GM06990 (cell line): ENCODE data around the gene HEXIM1.
A peak's percentile ranks its signal among the peaks of the same experiment; 100 is the strongest.

Source experiments
- DNase-seq: peaks from one replicate; pipeline ENCODE4 v3.0.0-alpha.2; 2011; ENCODE audit not compliant: insufficient read length; ENCODE audit errors: extremely low read depth
- H3K27me3 ChIP-seq: replicated peaks from 2 replicates; pipeline ENCODE4 v1.6.0; 2011; ENCODE audit warnings: low read length; ENCODE audit not compliant: control insufficient read depth, insufficient read depth
- H3K36me3 ChIP-seq: 2 replicates; pipeline ENCODE4 v1.5.1; 2011; ENCODE audit warnings: low read length; ENCODE audit not compliant: control insufficient read depth, insufficient read depth
- H3K4me3 ChIP-seq: replicated peaks from 2 replicates; pipeline ENCODE4 v1.5.1; 2011; ENCODE audit warnings: low read depth, mild to moderate bottlenecking, control low read depth, low read length
- CTCF ChIP-seq: IDR thresholded peaks from 2 replicates; pipeline ENCODE4 v1.5.1; 2011; ENCODE audit warnings: low read length, control low read depth, mild to moderate bottlenecking, inconsistent platforms; ENCODE audit not compliant: insufficient read depth, poor library complexity, severe bottlenecking

The HEXIM1 gene

GRCh38 chr17:45148183-45149036 lies at the start of gene HEXIM1:
Gene HEXIM1 (plus strand): TSS chr17:45148475. CDS start chr17:45149191, 716 bp downstream.
- peak; percentile 99 for DNase-seq
- H3K27me3 ChIP-seq: no peaks in the 10 kb centered on the region
- TF ChIP-seq CTCF: no peak
- H3K4me3 ChIP-seq: peak within 1 kb of the TSS; percentile 98
- no peaks in the 10 kb centered on the region; the same call in 1 of the 2 replicates for H3K36me3 ChIP-seq

- Histone ChIP-seq H3K27me3 (no peaks in the 10 kb centered on the region), H3K36me3 (peaks cover 54% of the 10 kb centered on the region), H3K4me3 (no peak overlapping the region)
- TF ChIP-seq CTCF: peak; percentile 94
- DNase-seq: peak; percentile 40
Measured at GRCh38 chr17:45098869-45099616, 49.2 kb upstream of the HEXIM1 start.

DNA sequence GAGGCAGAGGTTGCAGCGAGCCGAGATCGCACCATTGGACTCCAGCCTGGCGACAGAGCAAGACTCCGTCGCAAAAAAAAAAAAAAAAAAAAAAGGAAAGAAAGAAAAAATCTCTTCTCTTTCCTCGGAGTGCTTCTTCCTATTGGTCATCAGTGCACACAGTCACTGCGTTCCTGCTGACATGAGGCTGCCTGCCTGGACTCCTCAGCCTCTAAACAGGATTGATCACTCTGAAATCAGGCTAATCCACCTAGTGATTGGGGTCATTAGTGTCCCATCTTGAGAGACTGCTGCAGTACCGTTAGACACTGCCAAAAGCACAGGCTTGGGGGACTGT lies 46.8 kb upstream of the HEXIM1 start:
- no peaks in the 10 kb centered on the region for H3K27me3 ChIP-seq
- peaks cover 65% of the 10 kb centered on the region for H3K36me3 ChIP-seq
- no peak for DNase-seq
- no peak for TF ChIP-seq CTCF
- H3K4me3 ChIP-seq: no peak overlapping the region

DNA sequence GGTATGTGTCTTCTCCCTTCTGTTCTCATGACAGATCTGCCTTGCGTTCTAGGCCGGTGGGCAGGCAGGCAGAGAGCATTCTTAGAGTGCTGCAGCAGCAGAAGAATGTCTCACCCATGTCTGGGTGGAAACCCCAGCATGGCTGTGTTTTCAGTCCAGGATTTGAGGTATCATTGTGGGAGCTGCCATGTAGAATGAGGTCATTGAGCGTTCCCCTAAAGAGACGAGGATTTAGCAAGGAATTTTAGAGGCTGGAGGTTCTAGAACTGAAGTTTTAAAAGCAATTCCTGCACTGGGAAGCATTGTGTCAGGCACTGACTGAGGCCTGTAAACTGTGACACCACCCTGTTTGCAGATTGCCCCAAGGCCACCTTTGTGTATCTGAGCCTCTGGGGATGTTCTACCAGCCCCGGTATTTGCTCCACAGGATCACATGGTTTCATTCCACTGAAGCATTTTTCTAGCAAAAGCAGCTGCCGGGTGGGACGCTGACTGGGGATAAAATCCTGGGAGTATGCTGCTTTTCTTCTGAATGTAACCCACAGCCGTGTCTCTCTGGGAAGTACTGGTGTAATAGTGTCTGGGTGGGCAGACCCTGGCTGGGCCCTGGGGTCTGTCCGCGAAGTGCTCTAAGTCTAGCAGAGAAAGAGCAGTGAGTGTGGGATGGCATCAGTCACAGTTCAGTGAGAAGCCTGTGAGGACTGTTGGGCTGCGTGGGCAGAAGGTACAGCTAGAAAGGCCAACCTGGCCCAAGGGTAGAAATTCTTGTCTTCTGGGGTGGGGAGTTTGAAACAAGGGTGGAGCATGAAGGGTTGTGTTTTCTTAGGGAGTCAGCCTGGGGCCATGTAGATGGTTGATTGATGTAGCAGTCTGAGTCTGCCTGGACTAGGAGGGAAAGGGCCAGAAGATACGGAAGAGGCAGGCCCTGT lies 46.1 kb upstream of the HEXIM1 start:
- Histone ChIP-seq H3K36me3 (peaks cover 63% of the 10 kb centered on the region), H3K4me3 (no peak overlapping the region), H3K27me3 (no peaks in the 10 kb centered on the region)
- DNase-seq: no peak
- no peak for TF ChIP-seq CTCF

- DNase-seq: no peak
- Histone ChIP-seq H3K36me3 (peaks cover 56% of the 10 kb centered on the region), H3K27me3 (no peaks in the 10 kb centered on the region), H3K4me3 (no peak overlapping the region)
- TF ChIP-seq CTCF: no peak
Measured at GRCh38 chr17:45102856-45103255, 45.4 kb upstream of the HEXIM1 start.
